Fibroblast of lung (primary cell): ENCODE measurements around the gene NEK1.

Experiments
- CTCF ChIP-seq, 2 donors: IDR thresholded peaks in 1 of 2; conservative IDR thresholded peaks in 1 of 2; 1 replicate in 1 of 2; 2 replicates in 1 of 2; pipeline ENCODE4 v1.5.1; 2011 to 2012; ENCODE audit warnings: low read length in 2 of 2, control low read depth in 1 of 2, inconsistent platforms in 1 of 2, low read depth in 1 of 2, mild to moderate bottlenecking in 1 of 2
- EZH2 ChIP-seq: IDR thresholded peaks from 2 replicates; pipeline ENCODE4 v1.5.1; 2012; ENCODE audit warnings: low read length, control low read depth, mild to moderate bottlenecking; ENCODE audit errors: missing control alignments

GRCh38 chr4:169658196-169658595 lies 45.8 kb upstream of the NEK1 start:
- TF ChIP-seq CTCF (conservative IDR thresholded peaks at IDR 0.05 in 1 of 2, IDR thresholded peaks at IDR 0.05 in 1 of 2; ENCODE audit: low read depth in 1 of 2, low read length in 2 of 2) (no peak), EZH2 (no peak)
